SK-N-SH treated with all-trans-retinoic acid at 6 μM for 48 hours (cell line): Measurements from ENCODE around the gene GNAQ.
"Not testable (repeated sequence)": the region's sequence is repeated elsewhere in the genome, so short reads cannot be mapped to it uniquely, and the experiment has no call there.

ENCODE experiments used
- ATAC-seq: fragments of 200-7000 bp; cut with Tn5 transposase; 3 replicates; pipeline ENCODE4 v1.9.1; 2020; ENCODE audit warnings: mild to moderate bottlenecking, moderate library complexity
- ARNTL ChIP-seq: fragments of 450-650 bp; formaldehyde crosslinking; IDR thresholded peaks from 2 replicates; pipeline ENCODE4 v1.5.0; 2020; ENCODE audit warnings: low read depth, mild to moderate bottlenecking, moderate library complexity, borderline replicate concordance
- BACH2 ChIP-seq: fragments of 250-450 bp; sonication (Bioruptor Pico); IDR thresholded peaks from 2 replicates; pipeline ENCODE4 v1.9.0; 2021; ENCODE audit warnings: mild to moderate bottlenecking, borderline replicate concordance
- CSDC2 ChIP-seq: fragments of 250-450 bp; sonication (Bioruptor Pico); IDR thresholded peaks from 2 replicates; pipeline ENCODE4 v1.5.0; 2020; ENCODE audit warnings: mild to moderate bottlenecking, moderate library complexity
- ESRRG ChIP-seq: fragments of 250-450 bp; sonication (Bioruptor Pico); IDR thresholded peaks from 2 replicates; pipeline ENCODE4 v1.6.1; 2021; ENCODE audit warnings: mild to moderate bottlenecking
- GLIS3 ChIP-seq: fragments of 250-450 bp; sonication (Bioruptor Pico); IDR thresholded peaks from 2 replicates; pipeline ENCODE4 v1.5.0; 2020; ENCODE audit warnings: mild to moderate bottlenecking, moderate library complexity
- OSR1 ChIP-seq: fragments of 250-450 bp; sonication (Bioruptor Pico); IDR thresholded peaks from 2 replicates; pipeline ENCODE4 v1.8.0; 2022; ENCODE audit warnings: moderate library complexity, mild to moderate bottlenecking, inconsistent platforms
- PPARA ChIP-seq: fragments of 250-450 bp; sonication (Bioruptor Pico); IDR thresholded peaks from 2 replicates; pipeline ENCODE4 v1.5.0; 2020; ENCODE audit warnings: mild to moderate bottlenecking, borderline replicate concordance
- RARB ChIP-seq: fragments of 250-450 bp; sonication (Bioruptor Pico); IDR thresholded peaks from 2 replicates; pipeline ENCODE4 v1.8.0; 2021; ENCODE audit warnings: mild to moderate bottlenecking, moderate library complexity
- SNAI2 ChIP-seq: fragments of 250-450 bp; sonication (Bioruptor Pico); IDR thresholded peaks from 2 replicates; pipeline ENCODE4 v1.5.0; 2020; ENCODE audit warnings: mild to moderate bottlenecking, moderate library complexity
- TCF4 ChIP-seq: fragments of 250-450 bp; sonication (Bioruptor Pico); IDR thresholded peaks from 2 replicates; pipeline ENCODE4 v1.8.0; 2021; ENCODE audit warnings: mild to moderate bottlenecking, moderate library complexity, borderline replicate concordance
- TOX ChIP-seq: fragments of 250-450 bp; sonication (Bioruptor Pico); IDR thresholded peaks from 2 replicates; pipeline ENCODE4 v1.8.0; 2021; ENCODE audit warnings: mild to moderate bottlenecking, moderate library complexity, borderline replicate concordance
- ZC3H10 ChIP-seq: fragments of 250-450 bp; sonication (Bioruptor Pico); IDR thresholded peaks from 2 replicates; pipeline ENCODE4 v1.5.1; 2021; ENCODE audit warnings: mild to moderate bottlenecking, moderate library complexity
- ZFP3 ChIP-seq: fragments of 250-450 bp; sonication (Bioruptor Pico); IDR thresholded peaks from 2 replicates; pipeline ENCODE4 v1.5.0; 2020; ENCODE audit warnings: mild to moderate bottlenecking, moderate library complexity
- ZFP30 ChIP-seq: fragments of 450-650 bp; formaldehyde crosslinking; IDR thresholded peaks from 2 replicates; pipeline ENCODE4 v1.5.0; 2022; ENCODE audit warnings: mild to moderate bottlenecking, moderate library complexity
- ZNF565 ChIP-seq: fragments of 450-650 bp; formaldehyde crosslinking; conservative IDR thresholded peaks from 2 replicates; pipeline ENCODE4 v1.5.0; 2020; ENCODE audit warnings: low read depth, mild to moderate bottlenecking, moderate library complexity
- ZNF70 ChIP-seq: fragments of 450-650 bp; formaldehyde crosslinking; IDR thresholded peaks from 2 replicates; pipeline ENCODE4 v1.5.0; 2020; ENCODE audit warnings: mild to moderate bottlenecking, moderate library complexity
- ZNF8 ChIP-seq: fragments of 450-650 bp; formaldehyde crosslinking; IDR thresholded peaks from 2 replicates; pipeline ENCODE4 v1.5.0; 2020; ENCODE audit warnings: mild to moderate bottlenecking, moderate library complexity
- TF ChIP-seq, protein P1 (sequence below): fragments of 250-450 bp; sonication (Bioruptor Pico); IDR thresholded peaks from 2 replicates; pipeline ENCODE4 v1.8.0; 2020; ENCODE audit warnings: mild to moderate bottlenecking, moderate library complexity, borderline replicate concordance
- TF ChIP-seq, protein P2 (sequence below): fragments of 250-450 bp; sonication (Bioruptor Pico); IDR thresholded peaks from 2 replicates; pipeline ENCODE4 v1.5.1; 2021; ENCODE audit warnings: mild to moderate bottlenecking, moderate library complexity
- TF ChIP-seq, protein P3 (sequence below): fragments of 250-450 bp; sonication (Bioruptor Pico); IDR thresholded peaks from 2 replicates; pipeline ENCODE4 v1.5.0; 2020; ENCODE audit warnings: mild to moderate bottlenecking, moderate library complexity
- TF ChIP-seq, protein P4 (sequence below): fragments of 250-450 bp; sonication (Bioruptor Pico); IDR thresholded peaks from 2 replicates; pipeline ENCODE4 v1.5.1; 2020; ENCODE audit warnings: low read depth, mild to moderate bottlenecking, moderate library complexity
- TF ChIP-seq, protein P5 (sequence below): fragments of 250-450 bp; sonication (Bioruptor Pico); IDR thresholded peaks from 2 replicates; pipeline ENCODE4 v1.8.0; 2021; ENCODE audit warnings: low read depth, mild to moderate bottlenecking, moderate library complexity, borderline replicate concordance

GNAQ gene

DNA sequence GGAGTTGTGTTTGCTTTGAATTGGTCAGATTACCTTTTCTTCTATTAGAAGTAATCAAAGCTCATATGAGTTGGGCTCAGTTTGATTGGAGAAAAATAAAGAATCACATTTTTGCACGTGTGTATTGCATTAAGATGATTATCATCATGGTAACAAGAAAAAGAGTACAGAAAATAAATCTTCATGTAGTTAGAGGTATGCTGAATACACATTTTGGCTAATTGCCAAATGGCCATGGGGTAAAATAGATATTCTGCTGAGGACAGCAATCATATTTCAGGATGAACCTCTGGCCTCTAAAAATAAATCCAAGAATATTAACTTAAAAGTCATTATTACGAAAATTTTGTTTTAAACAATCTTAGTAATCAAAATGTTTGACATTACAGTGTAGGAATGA lies 38.9 kb upstream of the GNAQ start:
- TF ChIP-seq ZC3H10 (no peak), ZNF8 (CRISPR knock-in tag) (no peak), BACH2 (CRISPR knock-in tag) (no peak), TOX (CRISPR knock-in tag) (no peak), SNAI2 (CRISPR knock-in tag) (no peak), ESRRG (CRISPR knock-in tag) (no peak), ZFP3 (CRISPR knock-in tag) (no peak), ZNF70 (CRISPR knock-in tag) (no peak), PPARA (no peak), TCF4 (CRISPR knock-in tag) (no peak), GLIS3 (CRISPR knock-in tag) (no peak), ZNF565 (CRISPR knock-in tag) (no peak), CSDC2 (no peak), ARNTL (CRISPR knock-in tag) (no peak)
- TF ChIP-seq, protein P1, sequence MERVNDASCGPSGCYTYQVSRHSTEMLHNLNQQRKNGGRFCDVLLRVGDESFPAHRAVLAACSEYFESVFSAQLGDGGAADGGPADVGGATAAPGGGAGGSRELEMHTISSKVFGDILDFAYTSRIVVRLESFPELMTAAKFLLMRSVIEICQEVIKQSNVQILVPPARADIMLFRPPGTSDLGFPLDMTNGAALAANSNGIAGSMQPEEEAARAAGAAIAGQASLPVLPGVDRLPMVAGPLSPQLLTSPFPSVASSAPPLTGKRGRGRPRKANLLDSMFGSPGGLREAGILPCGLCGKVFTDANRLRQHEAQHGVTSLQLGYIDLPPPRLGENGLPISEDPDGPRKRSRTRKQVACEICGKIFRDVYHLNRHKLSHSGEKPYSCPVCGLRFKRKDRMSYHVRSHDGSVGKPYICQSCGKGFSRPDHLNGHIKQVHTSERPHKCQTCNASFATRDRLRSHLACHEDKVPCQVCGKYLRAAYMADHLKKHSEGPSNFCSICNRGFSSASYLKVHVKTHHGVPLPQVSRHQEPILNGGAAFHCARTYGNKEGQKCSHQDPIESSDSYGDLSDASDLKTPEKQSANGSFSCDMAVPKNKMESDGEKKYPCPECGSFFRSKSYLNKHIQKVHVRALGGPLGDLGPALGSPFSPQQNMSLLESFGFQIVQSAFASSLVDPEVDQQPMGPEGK (CRISPR knock-in tag), result no peak
- TF ChIP-seq, protein P2, sequence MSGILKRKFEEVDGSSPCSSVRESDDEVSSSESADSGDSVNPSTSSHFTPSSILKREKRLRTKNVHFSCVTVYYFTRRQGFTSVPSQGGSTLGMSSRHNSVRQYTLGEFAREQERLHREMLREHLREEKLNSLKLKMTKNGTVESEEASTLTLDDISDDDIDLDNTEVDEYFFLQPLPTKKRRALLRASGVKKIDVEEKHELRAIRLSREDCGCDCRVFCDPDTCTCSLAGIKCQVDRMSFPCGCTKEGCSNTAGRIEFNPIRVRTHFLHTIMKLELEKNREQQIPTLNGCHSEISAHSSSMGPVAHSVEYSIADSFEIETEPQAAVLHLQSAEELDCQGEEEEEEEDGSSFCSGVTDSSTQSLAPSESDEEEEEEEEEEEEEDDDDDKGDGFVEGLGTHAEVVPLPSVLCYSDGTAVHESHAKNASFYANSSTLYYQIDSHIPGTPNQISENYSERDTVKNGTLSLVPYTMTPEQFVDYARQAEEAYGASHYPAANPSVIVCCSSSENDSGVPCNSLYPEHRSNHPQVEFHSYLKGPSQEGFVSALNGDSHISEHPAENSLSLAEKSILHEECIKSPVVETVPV (CRISPR knock-in tag), result no peak
- TF ChIP-seq, protein P3, sequence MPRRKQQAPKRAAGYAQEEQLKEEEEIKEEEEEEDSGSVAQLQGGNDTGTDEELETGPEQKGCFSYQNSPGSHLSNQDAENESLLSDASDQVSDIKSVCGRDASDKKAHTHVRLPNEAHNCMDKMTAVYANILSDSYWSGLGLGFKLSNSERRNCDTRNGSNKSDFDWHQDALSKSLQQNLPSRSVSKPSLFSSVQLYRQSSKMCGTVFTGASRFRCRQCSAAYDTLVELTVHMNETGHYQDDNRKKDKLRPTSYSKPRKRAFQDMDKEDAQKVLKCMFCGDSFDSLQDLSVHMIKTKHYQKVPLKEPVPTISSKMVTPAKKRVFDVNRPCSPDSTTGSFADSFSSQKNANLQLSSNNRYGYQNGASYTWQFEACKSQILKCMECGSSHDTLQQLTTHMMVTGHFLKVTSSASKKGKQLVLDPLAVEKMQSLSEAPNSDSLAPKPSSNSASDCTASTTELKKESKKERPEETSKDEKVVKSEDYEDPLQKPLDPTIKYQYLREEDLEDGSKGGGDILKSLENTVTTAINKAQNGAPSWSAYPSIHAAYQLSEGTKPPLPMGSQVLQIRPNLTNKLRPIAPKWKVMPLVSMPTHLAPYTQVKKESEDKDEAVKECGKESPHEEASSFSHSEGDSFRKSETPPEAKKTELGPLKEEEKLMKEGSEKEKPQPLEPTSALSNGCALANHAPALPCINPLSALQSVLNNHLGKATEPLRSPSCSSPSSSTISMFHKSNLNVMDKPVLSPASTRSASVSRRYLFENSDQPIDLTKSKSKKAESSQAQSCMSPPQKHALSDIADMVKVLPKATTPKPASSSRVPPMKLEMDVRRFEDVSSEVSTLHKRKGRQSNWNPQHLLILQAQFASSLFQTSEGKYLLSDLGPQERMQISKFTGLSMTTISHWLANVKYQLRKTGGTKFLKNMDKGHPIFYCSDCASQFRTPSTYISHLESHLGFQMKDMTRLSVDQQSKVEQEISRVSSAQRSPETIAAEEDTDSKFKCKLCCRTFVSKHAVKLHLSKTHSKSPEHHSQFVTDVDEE (CRISPR knock-in tag), result no peak
- TF ChIP-seq, protein P4, sequence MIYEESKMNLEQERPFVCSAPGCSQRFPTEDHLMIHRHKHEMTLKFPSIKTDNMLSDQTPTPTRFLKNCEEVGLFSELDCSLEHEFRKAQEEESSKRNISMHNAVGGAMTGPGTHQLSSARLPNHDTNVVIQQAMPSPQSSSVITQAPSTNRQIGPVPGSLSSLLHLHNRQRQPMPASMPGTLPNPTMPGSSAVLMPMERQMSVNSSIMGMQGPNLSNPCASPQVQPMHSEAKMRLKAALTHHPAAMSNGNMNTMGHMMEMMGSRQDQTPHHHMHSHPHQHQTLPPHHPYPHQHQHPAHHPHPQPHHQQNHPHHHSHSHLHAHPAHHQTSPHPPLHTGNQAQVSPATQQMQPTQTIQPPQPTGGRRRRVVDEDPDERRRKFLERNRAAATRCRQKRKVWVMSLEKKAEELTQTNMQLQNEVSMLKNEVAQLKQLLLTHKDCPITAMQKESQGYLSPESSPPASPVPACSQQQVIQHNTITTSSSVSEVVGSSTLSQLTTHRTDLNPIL (CRISPR knock-in tag), result no peak

DNA sequence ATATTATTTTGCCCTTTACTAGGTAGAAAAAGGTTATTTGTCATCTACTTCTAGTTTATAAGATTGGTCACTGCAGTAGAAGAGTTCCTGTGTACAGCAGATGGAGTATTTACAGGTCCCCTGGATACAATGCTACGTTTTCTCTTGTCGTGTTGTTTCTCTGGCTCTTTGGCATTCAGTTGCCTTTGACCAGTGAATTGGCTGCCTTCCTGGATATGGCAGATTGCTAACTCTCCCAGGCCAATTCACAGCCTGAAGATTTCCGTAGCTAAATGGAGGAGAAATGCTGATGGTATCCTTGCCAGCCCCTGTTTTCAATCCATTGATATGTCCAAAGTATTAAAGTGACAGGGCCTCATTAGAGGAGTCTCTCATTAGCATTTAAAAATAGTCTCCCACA lies 32.5 kb upstream of the GNAQ start:
- no peak for ATAC-seq
- TF ChIP-seq ZNF70 (CRISPR knock-in tag) (no peak), ESRRG (CRISPR knock-in tag) (no peak), TCF4 (CRISPR knock-in tag) (no peak)
- TF ChIP-seq, protein P2 (CRISPR knock-in tag), result no peak

More for the DNA sequence above, 38.9 kb upstream of the GNAQ start:
- no peak for ATAC-seq

DNA sequence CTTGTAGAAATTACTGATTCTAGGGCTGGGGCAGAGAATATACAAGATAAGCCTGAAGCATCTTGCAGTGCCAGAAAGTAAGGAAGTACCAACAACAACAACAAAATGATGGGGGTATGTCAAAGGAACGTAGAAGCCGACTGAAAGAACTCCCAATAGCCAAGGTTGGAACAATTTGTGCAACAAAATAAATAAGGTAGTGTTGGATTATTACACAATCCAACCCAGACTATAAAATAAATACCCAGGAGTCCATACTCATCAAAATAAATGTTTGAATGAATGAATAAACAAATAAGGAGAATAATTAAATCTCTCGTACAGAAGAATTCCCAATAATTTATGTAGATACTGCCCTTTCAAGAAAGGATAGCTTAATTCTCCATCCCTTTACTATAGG lies 31.1 kb upstream of the GNAQ start:
- ATAC-seq, result no peak
- TF ChIP-seq ZNF565 (CRISPR knock-in tag) (no peak), BACH2 (CRISPR knock-in tag) (no peak), TOX (CRISPR knock-in tag) (no peak), ZFP30 (no peak), ZNF8 (CRISPR knock-in tag) (no peak), RARB (no peak), TCF4 (CRISPR knock-in tag) (no peak), OSR1 (CRISPR knock-in tag) (no peak), PPARA (no peak), SNAI2 (CRISPR knock-in tag) (no peak), GLIS3 (CRISPR knock-in tag) (no peak), CSDC2 (no peak)
- TF ChIP-seq, protein P5, sequence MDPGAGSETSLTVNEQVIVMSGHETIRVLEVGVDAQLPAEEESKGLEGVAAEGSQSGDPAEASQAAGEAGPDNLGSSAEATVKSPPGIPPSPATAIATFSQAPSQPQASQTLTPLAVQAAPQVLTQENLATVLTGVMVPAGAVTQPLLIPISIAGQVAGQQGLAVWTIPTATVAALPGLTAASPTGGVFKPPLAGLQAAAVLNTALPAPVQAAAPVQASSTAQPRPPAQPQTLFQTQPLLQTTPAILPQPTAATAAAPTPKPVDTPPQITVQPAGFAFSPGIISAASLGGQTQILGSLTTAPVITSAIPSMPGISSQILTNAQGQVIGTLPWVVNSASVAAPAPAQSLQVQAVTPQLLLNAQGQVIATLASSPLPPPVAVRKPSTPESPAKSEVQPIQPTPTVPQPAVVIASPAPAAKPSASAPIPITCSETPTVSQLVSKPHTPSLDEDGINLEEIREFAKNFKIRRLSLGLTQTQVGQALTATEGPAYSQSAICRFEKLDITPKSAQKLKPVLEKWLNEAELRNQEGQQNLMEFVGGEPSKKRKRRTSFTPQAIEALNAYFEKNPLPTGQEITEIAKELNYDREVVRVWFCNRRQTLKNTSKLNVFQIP (CRISPR knock-in tag), result no peak

DNA sequence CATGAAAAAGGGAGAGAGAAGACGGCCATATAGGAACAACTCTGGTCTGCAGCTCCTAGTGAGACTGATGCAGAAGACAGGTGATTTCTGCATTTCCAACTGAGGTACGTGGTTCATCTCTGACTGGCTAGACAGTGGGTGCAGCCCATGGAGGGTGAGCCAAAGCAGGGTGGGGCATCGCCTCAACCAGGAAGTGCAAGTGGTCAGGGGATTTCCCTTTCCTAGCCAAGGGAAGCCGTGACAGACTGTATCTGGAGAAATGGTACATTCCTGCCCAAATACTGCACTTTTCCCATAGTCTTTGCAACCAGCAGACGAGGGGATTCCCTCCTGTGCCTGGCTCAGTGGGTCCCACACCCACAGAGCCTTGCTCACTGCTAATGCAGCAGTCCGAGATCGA lies 22.6 kb upstream of the GNAQ start:
- not testable (repeated sequence) for ATAC-seq
